CD4-positive, alpha-beta T cell treated with Interleukin-6 at 100 ng/mL for 8 hours (primary cell): ENCODE results near the gene ASPM.
"Not testable (repeated sequence)": the region's sequence is repeated elsewhere in the genome, so short reads cannot be mapped to it uniquely, and the experiment has no call there.

ENCODE experiments used
- DNase-seq: peaks from one replicate; pipeline ENCODE4 v3.0.0-alpha.2; 2020; ENCODE audit warnings: mixed read lengths, low spot score

ASPM gene

DNA sequence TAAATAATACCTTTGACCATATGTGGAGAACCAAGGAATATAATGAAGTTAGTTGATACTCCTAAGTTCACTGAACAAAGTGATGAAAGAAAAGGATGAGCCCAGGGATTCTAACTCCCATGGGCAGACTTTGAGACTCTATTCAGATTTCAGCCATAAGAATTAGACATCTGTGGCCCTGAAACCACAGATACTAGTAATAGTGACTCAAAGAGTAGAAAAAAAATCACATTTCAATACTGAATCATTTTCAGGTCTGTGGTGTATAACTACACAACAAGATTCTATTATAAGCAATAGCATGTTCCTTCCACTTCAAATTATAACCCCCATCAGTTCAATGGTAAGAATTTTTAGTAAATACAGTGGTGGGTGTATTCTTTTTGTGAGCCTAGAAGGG, 63.0 kb downstream of the ASPM start:
- DNase-seq: no peak

DNA sequence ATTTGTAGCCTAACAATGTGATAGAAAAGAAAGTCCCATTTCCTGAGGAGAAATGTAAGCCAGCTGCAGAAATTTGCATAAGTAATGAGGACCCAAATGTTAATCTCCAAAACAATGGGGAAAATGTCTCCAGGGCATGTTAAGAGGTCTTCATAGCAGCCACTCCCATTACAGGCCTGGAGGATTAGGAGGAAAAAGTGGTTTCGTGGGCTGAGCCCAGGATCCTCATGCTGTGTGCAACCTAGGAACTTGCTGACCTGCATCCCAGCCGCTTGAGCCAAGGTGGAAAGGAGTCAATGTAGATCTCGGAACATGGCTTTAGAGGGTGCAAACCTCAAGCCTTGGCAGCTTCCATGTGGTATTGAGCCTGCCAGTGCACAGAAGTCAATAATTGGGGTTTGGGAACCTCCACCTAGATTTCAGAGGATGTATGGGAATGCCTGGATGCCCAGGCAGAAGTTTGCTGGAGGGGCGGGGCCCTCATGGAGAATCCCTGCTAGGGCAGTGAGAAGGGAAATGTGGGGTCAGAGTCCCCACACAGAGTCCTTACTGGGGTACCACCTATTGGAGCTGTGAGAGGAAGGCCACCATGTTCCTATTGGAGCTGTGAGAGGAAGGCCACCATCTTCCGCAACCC, 65.2 kb downstream of the ASPM start:
- DNase-seq: no peak

DNA sequence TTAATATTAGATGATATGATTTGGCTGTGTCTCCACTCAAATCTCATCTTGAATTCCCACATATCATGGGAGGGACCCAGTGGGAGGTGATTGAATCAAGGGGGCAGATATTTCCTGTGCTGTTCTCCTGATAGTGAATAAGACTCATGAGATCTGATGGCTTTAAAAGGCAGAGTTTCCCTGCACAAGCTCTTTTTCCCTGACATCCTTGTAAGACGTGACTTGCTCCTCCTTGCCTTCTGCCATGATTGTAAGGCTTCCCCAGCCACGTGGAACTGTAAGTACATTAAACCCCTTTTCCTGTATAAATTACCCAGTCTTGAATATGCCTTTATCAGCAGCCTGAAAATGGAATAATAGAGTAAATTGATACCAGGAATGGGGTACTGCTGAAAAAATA, 66.1 kb downstream of the ASPM start:
- no peak for DNase-seq

DNA sequence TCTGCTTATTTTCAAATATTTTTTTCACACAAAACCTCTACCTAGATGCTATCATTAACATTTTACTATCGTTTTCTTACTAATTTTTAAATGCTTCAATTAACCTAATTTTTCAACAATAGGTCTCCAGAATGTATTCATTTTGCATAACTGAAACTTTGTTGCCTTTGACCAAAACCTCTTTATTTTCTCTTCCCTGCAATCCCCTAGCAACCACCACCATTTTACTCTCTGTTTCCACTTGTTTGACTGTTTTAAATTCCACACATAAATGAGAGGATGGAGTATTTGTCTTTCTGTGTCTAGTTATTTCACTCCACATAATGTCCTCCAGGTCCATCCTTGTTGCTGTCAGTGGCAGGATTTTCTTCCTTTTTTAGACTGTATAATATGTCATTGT, 69.9 kb downstream of the ASPM start:
- no peak for DNase-seq

DNA sequence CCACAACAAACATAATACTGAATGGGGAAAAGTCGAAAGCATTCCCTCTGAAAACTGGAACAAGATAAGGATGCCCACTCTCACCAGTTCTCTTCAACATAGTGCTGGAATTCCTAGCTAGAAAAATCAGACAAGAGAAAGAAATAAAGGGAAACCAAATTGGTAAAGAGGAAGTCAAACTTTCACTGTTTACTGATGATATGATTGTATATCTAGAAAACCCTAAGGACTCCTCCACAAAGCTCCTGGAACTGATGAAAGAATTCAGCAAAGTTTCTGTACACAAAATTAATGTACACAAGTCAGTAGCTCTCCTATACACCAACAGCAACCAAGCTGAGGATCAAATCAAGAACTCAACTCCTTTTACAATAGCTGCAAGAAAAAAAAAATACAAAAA, 72.5 kb downstream of the ASPM start:
- no peak for DNase-seq

DNA sequence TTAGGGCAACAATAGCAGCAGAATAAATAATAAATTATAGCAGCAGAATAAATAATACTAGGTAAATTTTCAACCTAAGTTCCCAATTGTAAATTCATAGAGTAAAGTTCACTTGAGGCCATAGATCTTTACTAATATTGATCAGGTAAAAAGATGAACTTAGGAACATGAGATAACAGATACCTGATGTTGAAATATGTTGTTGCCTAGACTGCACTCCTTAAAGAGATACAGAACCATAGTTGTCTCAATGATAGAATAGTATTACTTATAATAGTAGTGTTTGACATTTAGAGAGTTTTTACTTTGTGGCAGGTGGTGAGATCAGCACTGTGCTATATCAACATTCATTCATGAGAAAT, 79.0 kb downstream of the ASPM start:
- DNase-seq: no peak

DNA sequence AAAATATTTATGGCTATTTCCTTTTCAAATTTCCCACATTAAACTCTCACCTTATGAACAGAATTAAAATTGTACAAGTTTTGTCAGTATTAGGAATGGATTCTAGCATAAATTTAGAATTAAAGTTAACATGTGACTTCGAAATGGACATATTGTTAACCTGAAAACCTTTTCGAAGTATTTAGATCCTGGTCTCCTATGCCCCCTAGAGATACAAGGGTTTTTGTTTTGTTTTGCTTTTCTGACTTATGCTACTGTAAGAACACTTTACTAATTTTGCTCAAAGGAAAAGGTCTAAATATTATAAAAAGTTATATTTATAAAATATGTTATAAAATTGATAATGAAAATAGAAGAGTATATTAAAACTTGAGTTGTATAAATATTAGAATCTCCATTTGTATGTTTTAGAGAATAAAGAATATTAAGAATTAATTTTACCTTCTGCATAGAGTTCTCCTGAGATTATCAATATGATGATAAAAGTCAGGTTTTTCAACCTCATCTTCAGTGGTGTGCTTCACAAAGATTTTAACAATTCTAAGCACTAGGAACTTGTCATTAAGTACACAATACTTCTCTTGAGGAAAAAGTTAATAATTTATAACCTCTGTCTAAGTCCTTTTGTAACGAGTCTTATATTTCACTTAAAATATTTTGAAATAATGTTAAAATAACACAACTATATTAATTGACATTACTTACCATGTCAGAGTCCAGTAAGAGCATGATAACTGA, 79.6 kb downstream of the ASPM start, which contains the start of gene F13B:
Gene F13B (minus strand): TSS at position 542 of the 738 bp plus-strand sequence. CDS start 37 bp downstream, at position 505.
- no peak for DNase-seq

DNA sequence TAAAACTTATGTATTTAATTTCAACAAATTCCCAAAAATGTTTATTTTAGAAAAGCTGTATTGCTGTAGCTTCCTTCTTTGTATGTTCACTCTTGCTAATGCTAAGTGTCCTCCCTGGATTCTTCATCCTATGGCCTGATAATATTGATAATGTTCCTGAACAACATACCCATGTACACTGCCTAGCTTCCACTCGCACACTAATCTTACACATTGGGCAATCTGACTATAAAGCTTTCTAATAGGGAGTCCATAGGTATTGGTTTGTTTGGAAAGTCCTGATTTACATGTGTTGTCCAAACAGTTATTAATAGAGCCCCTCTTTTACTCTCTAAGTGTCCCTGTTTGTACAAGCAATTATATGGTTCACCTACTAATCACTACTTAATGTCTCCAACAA, 80.2 kb downstream of the ASPM start:
- DNase-seq: no peak

DNA sequence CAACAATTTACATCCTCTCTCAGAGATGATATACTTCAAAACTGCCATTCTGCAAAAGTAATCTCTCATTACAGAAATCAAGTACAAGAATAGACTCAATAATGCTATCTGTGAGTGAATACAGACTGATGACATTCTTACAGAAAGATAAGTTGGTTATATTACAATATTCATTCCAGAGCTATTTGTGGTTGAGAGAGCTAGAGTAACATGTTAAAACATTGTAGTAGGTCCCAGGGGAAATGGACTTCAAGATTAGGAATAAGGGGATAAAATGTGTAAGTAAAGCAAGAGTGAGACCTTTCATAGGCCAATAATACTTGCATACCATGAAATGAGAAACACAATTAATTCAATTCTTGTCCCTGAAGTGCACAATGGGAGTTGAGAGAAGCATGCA, 80.9 kb downstream of the ASPM start:
- no peak for DNase-seq

DNA sequence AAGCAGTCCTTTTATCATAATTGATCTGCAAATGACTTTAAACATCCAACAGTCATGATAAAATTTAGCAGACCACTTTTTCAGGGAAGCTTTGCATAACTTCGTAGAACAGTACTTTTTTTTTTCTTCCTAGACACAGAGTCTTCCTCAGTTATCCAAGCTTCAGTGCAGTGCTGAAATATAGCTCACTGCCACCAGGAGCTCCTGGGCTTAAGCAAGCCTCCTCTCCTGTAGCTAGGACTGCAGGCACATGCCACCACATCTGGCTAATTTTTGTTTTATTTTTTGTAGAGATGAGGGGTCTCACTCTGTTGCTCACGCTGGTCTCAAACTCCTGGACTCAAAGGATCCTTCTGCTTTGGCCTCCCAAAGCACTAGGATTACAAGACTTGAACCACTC, 83.3 kb downstream of the ASPM start:
- DNase-seq: no peak

DNA sequence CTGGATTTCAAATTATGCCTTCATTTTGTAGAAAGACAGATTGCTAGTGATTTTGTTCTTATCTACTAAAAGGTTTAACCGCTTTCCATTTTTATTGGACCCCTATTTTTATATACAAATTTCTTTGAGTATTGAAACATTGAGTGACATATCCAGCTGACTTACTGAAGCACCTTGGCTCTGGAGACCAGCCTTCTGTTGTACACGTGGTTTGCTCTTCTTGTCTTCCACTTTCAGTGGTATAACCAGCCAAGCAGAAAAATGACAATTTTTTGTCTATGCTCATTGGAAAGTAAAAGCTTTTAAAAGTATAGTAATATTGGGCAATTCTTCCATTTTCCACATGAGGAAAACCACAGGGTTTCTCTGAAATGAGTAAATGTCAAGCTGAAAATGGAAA, 83.8 kb downstream of the ASPM start:
- no peak for DNase-seq

DNA sequence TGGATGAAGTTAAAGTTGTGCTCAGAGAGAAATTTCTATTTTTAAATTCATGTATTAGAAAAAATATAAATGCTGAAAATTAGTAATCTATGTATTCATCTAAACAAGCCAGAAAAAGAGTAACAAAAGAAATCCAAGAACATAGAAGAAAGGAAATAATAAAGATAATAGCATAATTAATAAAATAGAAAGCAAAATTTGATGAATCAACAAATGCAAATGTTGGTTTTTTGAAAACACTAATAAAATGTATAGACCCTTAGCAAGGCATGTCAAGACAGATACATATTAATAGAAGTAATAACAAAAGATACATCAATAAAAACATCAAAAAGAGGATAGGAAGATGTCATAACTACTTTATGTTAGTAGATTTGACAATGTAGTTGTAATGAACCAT, 97.4 kb downstream of the ASPM start:
- DNase-seq: no peak

DNA sequence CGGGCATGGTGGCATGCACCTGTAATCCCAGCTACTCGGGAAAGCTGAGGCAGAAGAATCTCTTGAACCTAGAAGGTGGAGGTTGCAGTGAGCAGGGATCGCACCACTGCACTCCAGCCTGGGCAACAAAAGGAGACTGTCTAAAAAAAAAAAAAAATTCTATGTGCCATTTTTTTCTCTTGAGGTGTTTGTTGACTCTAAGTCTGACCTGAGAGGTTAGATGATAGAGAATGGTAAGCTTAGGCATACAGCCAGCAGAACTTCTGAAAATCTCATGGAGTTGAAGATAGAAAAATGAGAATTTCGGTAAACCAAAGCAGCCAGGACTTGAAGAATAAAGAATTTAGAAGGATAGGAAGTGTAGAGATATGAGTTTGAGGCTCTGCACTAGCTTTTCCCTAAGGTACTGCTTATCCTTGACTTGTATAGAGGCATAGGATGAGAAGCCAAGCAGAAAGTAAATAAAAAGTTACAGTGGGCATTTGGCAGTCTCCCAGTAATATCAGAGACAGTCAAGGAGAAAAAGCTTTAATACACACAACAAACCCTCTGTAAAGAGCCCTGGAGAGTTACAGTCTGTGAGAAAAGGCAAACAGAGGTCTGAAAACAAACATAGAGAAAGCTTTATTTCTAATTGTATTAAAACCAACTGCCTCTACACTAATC, 103.7 kb downstream of the ASPM start:
- DNase-seq: no peak

DNA sequence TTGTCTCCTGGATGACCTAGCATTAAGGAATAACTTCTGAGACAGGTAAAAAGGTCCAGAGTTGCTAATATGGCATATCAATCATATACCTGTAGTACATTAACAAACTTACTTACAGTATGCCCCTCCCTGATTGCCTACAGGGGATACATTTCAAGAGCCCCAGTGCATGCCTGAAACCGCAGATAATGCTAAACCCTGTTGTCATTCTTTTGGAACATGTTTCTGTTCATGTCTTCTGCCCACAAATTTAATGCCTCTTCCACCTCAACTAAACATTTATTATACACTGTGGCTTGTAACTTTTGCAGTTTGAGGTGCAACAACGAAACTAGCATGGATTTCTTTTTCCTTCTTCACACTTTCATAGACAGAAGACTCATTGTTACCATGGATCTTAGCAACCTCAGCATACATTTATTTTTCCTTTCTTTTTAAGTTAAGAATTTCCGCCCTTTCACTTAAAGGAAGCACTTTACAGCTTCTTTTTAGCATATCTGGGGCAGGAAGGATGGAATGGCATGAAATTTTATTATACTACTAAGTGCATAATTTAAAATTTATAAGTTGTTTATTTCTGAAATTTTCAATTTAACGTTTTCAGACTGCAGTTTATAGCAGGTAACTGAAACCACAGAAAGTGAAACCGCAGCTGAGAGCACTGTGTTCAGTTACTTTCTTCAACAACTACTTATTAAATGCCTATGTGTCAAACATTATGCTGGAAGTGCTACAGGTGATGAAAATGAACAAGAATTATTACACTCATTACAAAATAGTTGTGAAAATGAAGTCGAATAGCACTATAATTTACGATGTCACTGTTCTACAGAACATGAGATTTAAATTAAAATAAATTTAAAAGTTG, 104.7 kb downstream of the ASPM start:
- no peak for DNase-seq

DNA sequence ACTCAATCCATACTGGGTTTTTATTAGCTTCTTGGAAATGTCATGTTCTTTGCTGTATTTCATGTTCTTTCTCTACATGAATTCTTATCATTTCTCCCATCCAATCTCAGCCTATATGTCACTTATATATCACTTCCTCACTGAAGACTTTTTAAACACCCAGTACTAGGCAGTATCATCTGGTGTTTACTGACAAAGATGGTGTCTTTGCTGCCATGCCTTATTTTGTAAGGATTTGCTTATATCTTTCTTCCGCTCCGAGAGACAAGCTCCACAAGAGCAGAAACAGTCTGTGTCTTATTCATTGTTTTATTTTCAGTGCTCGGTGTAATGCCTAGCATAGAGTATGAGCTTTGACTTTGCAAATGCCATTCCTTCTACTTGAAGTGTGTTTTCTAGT, 109.6 kb downstream of the ASPM start:
- no peak for DNase-seq

DNA sequence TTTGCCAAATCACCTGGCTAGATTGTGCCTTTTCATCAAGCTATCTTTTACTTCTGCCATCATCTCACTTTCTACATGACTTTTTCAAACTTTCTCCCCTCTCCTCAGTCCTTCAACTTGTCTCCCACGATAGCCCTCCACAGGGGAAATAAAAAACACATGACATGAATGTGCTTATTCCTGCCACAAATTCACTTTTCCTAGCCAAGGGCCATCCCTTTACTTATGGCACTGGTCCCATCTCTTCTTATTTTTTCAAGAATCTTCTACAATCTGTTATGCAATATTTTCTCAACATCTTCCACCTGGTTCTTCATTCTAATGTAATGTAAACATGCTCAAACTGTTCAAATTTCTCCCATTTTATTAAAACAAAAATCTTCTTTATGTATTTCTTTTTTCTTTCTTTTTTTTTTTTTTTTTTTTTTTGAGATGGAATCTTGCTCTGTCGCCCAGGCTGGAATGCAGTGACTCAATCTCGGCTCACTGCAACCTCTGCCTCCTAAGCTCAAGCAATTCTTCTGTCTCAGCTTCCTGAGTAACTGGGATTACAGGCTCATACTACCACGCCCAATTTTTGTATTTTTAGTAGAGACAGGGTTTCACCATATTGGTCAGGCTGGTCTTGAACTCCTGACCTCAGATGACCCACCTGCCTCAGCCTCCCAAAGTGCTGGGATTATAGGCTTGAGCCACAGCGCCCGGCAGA, 111.7 kb downstream of the ASPM start:
- not testable (repeated sequence) for DNase-seq
